ENCODE data around the gene LPCAT1.
"Not testable (repeated sequence)": the region's sequence is repeated elsewhere in the genome, so short reads cannot be mapped to it uniquely, and the experiment has no call there.

LPCAT1 gene

GRCh38 chr5:1544294-1544961 lies 20.7 kb upstream of the LPCAT1 start:
- TF ChIP-seq CTCF (IDR thresholded peaks at IDR 0.05; ENCODE audit: extremely low read depth, insufficient read depth, missing control alignments): no peak
- in situ Hi-C loops (cut with MboI; ENCODE audit: low pct_unique_long_range_greater_than_20kb, low sequenced_read_pairs, unreplicated experiment): no loop called here
- DNase-seq (ENCODE audit: low spot score): no peak

- DNase-seq (ENCODE audit: low spot score): no peak
- in situ Hi-C loops (cut with MboI; ENCODE audit: low pct_unique_long_range_greater_than_20kb, low sequenced_read_pairs, unreplicated experiment): no loop called here
- TF ChIP-seq CTCF (IDR thresholded peaks at IDR 0.05; ENCODE audit: extremely low read depth, insufficient read depth, missing control alignments): no peak
These were observed 19.9 kb upstream of the LPCAT1 start for GRCh38 chr5:1543398-1544293.

GRCh38 chr5:1542781-1543180 lies 19.0 kb upstream of the LPCAT1 start:
- DNase-seq (ENCODE audit: low spot score): no peak
- no peak for TF ChIP-seq CTCF (IDR thresholded peaks at IDR 0.05; ENCODE audit: extremely low read depth, insufficient read depth, missing control alignments)
- in situ Hi-C loops (cut with MboI; ENCODE audit: low pct_unique_long_range_greater_than_20kb, low sequenced_read_pairs, unreplicated experiment): no loop called here

GRCh38 chr5:1541702-1542400 lies 18.1 kb upstream of the LPCAT1 start:
- no peak for TF ChIP-seq CTCF (IDR thresholded peaks at IDR 0.05; ENCODE audit: extremely low read depth, insufficient read depth, missing control alignments)
- in situ Hi-C loops (cut with MboI; ENCODE audit: low pct_unique_long_range_greater_than_20kb, low sequenced_read_pairs, unreplicated experiment): no loop called here
- DNase-seq (ENCODE audit: low spot score): no peak

GRCh38 chr5:1540831-1541701 lies 17.3 kb upstream of the LPCAT1 start:
- no peak for DNase-seq (ENCODE audit: low spot score)
- TF ChIP-seq CTCF (IDR thresholded peaks at IDR 0.05; ENCODE audit: extremely low read depth, insufficient read depth, missing control alignments): no peak
- in situ Hi-C loops (cut with MboI; ENCODE audit: low pct_unique_long_range_greater_than_20kb, low sequenced_read_pairs, unreplicated experiment): no loop called here

- in situ Hi-C loops (cut with MboI; ENCODE audit: low pct_unique_long_range_greater_than_20kb, low sequenced_read_pairs, unreplicated experiment): no loop called here
- DNase-seq (ENCODE audit: low spot score): no peak
- peak; percentile 53 for TF ChIP-seq CTCF (IDR thresholded peaks at IDR 0.05; ENCODE audit: extremely low read depth, insufficient read depth, missing control alignments)
These were observed 16.4 kb upstream of the LPCAT1 start for GRCh38 chr5:1540166-1540565.

- in situ Hi-C loops (cut with MboI; ENCODE audit: low pct_unique_long_range_greater_than_20kb, low sequenced_read_pairs, unreplicated experiment); DNase-seq (ENCODE audit: low spot score): not testable (repeated sequence)
These were observed 15.8 kb upstream of the LPCAT1 start for GRCh38 chr5:1539393-1540161.
